Peyer's patch (tissue), 4 donors: ENCODE measurements around the gene TSPAN17. TPM values are rescaled to one million over a fixed set of nuclear protein-coding genes. Genes with fewer than 3 reads are reported as not detected.

Source experiments
- DNase-seq, 3 donors: peaks; one replicate each; pipeline ENCODE4 v3.0.0-alpha.2; 2017 to 2019
- H3K27ac ChIP-seq, 4 donors: fragments of 200-600 bp; sonication (generic); one replicate each; pipeline ENCODE4 v1.5.1; 2016 to 2019
- H3K27me3 ChIP-seq, 2 donors: fragments of 200-600 bp; sonication (generic); one replicate each; pipeline ENCODE4 v1.5.1; 2019
- H3K36me3 ChIP-seq, 3 donors: fragments of 200-600 bp; sonication (generic); one replicate each; pipeline ENCODE4 v1.5.1; 2016 to 2019
- H3K4me1 ChIP-seq, 4 donors: fragments of 200-600 bp; sonication (generic); one replicate each; pipeline ENCODE4 v1.5.1; 2016 to 2019
- H3K4me3 ChIP-seq, 4 donors: fragments of 200-600 bp; sonication (generic); 1 replicate in 3 of 4; 2 replicates in 1 of 4; pipeline ENCODE4 v1.5.1; 2016 to 2019; ENCODE audit warnings: mild to moderate bottlenecking in 1 of 4
- H3K9me3 ChIP-seq, 4 donors: fragments of 200-600 bp; sonication (generic); one replicate each; pipeline ENCODE4 v1.5.1; 2016 to 2019; ENCODE audit warnings: mild to moderate bottlenecking in 1 of 4
- POLR2A ChIP-seq, 2 donors: fragments of 450-650 bp; IDR thresholded peaks; one replicate each; pipeline ENCODE4 v1.5.1; 2017; ENCODE audit warnings: antibody characterized with exemption in 2 of 2, mild to moderate bottlenecking in 2 of 2, moderate library complexity in 2 of 2
- total RNA-seq, 4 donors: library from RNA; depleted of rRNA; stranded (reverse); fragments of >200 nt; gene quantifications; one replicate each; pipeline ENCODE4 v1.1.0, GENCODE V29; 2016
- TF ChIP-seq, protein P1 (sequence below), 6 experiments: fragments of 450-650 bp in 4 of 6; fragments of 200-600 bp in 2 of 6; sonication (generic) in 1 of 6; IDR thresholded peaks; one replicate each; pipeline ENCODE4 v1.5.1; 2017 to 2019; ENCODE audit warnings: antibody characterized with exemption in 6 of 6, mild to moderate bottlenecking in 3 of 6, moderate library complexity in 1 of 6

TSPAN17 gene
- total RNA-seq, 4 donors from 2014 or later = 25.4 to 33.8 (median 28.7) TPM

DNA sequence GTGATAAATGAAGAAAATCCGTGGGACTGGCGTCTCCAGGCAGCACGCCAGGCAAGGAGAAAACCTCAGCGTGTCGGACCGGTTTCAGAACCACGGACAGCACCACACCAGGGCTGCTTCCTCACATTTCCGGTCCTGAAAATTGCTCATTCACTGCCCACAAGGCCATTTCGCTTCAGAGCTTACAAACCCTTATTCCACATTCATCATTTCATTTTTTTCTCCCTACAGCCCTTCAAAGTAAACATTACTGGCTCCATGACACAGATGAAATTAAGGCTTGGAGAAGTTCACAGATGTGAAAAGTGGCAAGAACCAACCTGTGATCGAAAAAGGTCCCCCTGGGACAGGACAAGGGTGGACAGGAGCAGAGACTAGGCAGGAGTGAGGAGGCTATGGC is 35.8 kb upstream of the TSPAN17 start:
- Histone ChIP-seq H3K4me1 (peaks cover 0 to 11% (median 5%) of the 10 kb centered on the region in 4 donors), H3K27me3 (no peaks in the 10 kb centered on the region), H3K4me3 (no peak overlapping the region), H3K36me3 (no peaks in the 10 kb centered on the region), H3K27ac (no peak overlapping the region), H3K9me3 (no peaks in the 10 kb centered on the region)
- DNase-seq = peak in 2 of 3 donors; percentile 35 to 79
- TF ChIP-seq, protein P1, sequence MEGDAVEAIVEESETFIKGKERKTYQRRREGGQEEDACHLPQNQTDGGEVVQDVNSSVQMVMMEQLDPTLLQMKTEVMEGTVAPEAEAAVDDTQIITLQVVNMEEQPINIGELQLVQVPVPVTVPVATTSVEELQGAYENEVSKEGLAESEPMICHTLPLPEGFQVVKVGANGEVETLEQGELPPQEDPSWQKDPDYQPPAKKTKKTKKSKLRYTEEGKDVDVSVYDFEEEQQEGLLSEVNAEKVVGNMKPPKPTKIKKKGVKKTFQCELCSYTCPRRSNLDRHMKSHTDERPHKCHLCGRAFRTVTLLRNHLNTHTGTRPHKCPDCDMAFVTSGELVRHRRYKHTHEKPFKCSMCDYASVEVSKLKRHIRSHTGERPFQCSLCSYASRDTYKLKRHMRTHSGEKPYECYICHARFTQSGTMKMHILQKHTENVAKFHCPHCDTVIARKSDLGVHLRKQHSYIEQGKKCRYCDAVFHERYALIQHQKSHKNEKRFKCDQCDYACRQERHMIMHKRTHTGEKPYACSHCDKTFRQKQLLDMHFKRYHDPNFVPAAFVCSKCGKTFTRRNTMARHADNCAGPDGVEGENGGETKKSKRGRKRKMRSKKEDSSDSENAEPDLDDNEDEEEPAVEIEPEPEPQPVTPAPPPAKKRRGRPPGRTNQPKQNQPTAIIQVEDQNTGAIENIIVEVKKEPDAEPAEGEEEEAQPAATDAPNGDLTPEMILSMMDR (IDR thresholded peaks at IDR 0.05) = no peak
- TF ChIP-seq POLR2A (IDR thresholded peaks at IDR 0.05) = no peak

DNA sequence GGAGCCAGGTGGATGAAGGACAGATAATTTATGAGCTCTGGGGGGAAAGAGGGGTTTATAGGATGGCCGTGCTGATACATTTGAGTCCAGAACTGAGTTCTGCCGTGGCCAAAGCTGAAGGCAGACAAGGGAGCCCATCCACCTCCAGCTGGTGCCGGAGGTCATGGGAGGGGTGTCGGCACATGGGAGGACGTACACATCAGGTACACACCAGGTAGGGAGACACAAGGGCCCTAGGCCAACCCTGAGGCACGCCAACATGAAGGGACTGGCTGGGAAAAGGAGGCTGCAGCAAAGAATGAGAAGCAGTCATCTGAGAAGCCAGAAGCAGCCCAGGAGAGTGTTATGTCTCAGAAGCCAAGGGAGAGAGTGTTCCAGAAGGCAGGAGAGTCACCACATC is 35.3 kb upstream of the TSPAN17 start:
- Histone ChIP-seq H3K4me1 (peaks cover 0 to 11% (median 5%) of the 10 kb centered on the region in 4 donors), H3K4me3 (no peak overlapping the region), H3K9me3 (no peaks in the 10 kb centered on the region), H3K27me3 (no peaks in the 10 kb centered on the region), H3K27ac (no peak overlapping the region), H3K36me3 (no peaks in the 10 kb centered on the region)
- DNase-seq = no peak
- TF ChIP-seq, protein P1 (IDR thresholded peaks at IDR 0.05) = no peak
- no peak for TF ChIP-seq POLR2A (IDR thresholded peaks at IDR 0.05)

DNA sequence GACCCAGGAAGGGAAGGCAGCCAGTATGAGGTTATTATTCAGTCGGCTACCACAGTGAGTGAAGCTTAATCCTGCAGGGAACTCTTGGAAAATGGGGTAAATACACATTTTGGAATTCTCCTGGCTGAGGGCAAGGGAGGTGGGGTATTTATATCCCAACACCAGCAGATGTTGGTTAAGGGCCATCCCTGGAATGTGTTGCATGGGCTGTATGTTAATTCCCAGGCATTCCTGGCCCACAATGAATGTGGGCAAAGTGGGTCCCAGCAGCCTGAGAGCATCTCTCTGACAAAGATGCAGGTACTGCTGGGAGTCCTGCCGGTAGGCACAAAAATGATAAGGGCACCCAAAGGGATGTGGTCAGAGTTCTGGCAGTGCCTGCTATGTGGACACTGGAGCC is 34.4 kb upstream of the TSPAN17 start:
- Histone ChIP-seq H3K4me1 (peaks cover 0 to 11% (median 5%) of the 10 kb centered on the region in 4 donors), H3K27me3 (no peaks in the 10 kb centered on the region), H3K9me3 (no peaks in the 10 kb centered on the region), H3K27ac (no peak overlapping the region), H3K4me3 (no peak overlapping the region), H3K36me3 (no peaks in the 10 kb centered on the region)
- TF ChIP-seq POLR2A (IDR thresholded peaks at IDR 0.05) = no peak
- TF ChIP-seq, protein P1 (IDR thresholded peaks at IDR 0.05) = no peak
- no peak for DNase-seq

DNA sequence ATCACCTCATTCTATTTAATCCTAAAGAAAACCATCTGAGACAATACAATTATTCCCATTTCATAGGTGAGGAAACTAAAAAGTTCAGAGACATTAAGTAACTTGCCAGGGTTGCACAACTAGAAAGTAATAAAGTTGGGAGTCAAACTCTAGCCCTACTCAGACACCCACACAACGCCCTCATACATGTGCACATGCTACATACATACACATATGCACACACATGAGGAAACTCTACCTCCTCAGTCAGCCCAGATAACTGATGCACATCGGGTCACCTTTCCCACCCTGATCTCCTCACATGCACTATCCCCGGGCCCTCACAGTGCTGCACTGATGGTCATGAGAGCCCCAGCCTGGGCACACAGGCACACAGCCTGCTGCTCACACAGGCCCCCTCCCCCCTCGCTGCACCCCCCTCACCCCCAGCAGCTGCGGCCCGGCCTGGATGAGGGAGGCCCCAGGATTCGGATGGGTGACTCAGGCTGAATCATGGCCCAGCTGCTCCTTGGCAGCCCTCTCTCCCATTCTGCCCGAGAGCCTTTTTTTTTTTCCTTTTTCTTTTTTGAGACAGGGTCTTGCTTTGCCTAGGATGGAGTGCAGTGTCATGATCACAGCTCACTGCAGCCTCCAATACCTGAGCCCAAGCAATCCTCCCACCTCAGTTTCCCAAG is 32.3 kb upstream of the TSPAN17 start:
- TF ChIP-seq, protein P1 (IDR thresholded peaks at IDR 0.05) = no peak
- TF ChIP-seq POLR2A (IDR thresholded peaks at IDR 0.05) = no peak
- Histone ChIP-seq H3K27me3 (peaks cover 0 to 17% of the 10 kb centered on the region in 2 donors), H3K27ac (no peak overlapping the region), H3K4me1 (peaks cover 0 to 20% (median 8%) of the 10 kb centered on the region in 4 donors), H3K4me3 (no peak overlapping the region), H3K36me3 (no peaks in the 10 kb centered on the region), H3K9me3 (no peaks in the 10 kb centered on the region)
- DNase-seq = no peak

DNA sequence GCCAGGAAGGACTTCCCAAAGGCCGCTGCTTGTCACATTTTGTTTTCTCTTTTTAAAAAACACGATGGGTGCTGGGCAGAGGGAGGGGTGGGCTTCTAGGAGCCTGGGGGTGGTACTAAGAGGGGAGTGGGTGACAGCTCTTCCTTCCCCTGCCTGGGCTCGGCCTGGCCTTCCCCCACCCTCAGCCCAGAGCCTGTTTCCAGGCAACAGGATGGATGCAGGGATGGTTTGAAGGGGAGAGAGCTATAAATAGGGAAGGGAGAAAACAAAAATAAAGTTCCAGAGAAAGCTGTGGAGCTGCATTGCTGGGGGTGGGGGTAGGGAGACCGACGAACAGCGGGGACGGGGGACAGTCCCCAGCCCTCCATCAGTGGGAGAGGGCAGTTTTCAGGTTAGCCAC is 30.8 kb upstream of the TSPAN17 start:
- no peaks in the 10 kb centered on the region for H3K36me3 ChIP-seq
- no peak overlapping the region for H3K4me3 ChIP-seq
- DNase-seq = no peak
- H3K27me3 ChIP-seq = peaks cover 0 to 30% of the 10 kb centered on the region in 2 donors
- no peak overlapping the region for H3K27ac ChIP-seq
- peaks cover 0 to 22% (median 8%) of the 10 kb centered on the region in 4 donors for H3K4me1 ChIP-seq
- TF ChIP-seq, protein P1 (IDR thresholded peaks at IDR 0.05) = no peak
- no peak for TF ChIP-seq POLR2A (IDR thresholded peaks at IDR 0.05)
- no peaks in the 10 kb centered on the region for H3K9me3 ChIP-seq
